ENCODE data around the gene BMP2K. TPM values are rescaled to one million over a fixed set of nuclear protein-coding genes. Genes with fewer than 3 reads are reported as not detected.
"Not testable (repeated sequence)": the region's sequence is repeated elsewhere in the genome, so short reads cannot be mapped to it uniquely, and the experiment has no call there.

BMP2K gene
- total RNA-seq, 1 donor from 2014 or later = 23.5 TPM

GRCh38 chr4:78784236-78784865, 8.2 kb downstream of the BMP2K start:
- H3K9me3 Mint-ChIP-seq = no peaks in the 10 kb centered on the region
- H3K27ac Mint-ChIP-seq = no peak overlapping the region
- intact Hi-C loops (cut with micrococcal nuclease) = no loop called here
- H3K4me1 Mint-ChIP-seq (ENCODE audit: low read depth) = peaks cover 18% of the 10 kb centered on the region
- H3K4me3 Mint-ChIP-seq = no peak overlapping the region
- DNase-seq (ENCODE audit: low spot score) = no peak
- H3K36me3 Mint-ChIP-seq (ENCODE audit: low read depth) = peaks cover 19% of the 10 kb centered on the region
- no peaks in the 10 kb centered on the region for H3K27me3 Mint-ChIP-seq (ENCODE audit: insufficient read depth)

- H3K27ac Mint-ChIP-seq = no peak overlapping the region
- peaks cover 18% of the 10 kb centered on the region for H3K4me1 Mint-ChIP-seq (ENCODE audit: low read depth)
- DNase-seq (ENCODE audit: low spot score) = no peak
- intact Hi-C loops (cut with micrococcal nuclease) = no loop called here
- H3K27me3 Mint-ChIP-seq (ENCODE audit: insufficient read depth) = no peaks in the 10 kb centered on the region
- no peak overlapping the region for H3K4me3 Mint-ChIP-seq
- H3K36me3 Mint-ChIP-seq (ENCODE audit: low read depth) = peaks cover 20% of the 10 kb centered on the region
- no peaks in the 10 kb centered on the region for H3K9me3 Mint-ChIP-seq
Measured at GRCh38 chr4:78787392-78788006, 11.3 kb downstream of the BMP2K start.

GRCh38 chr4:78788007-78788889, 12.1 kb downstream of the BMP2K start:
- H3K27me3 Mint-ChIP-seq (ENCODE audit: insufficient read depth) = no peaks in the 10 kb centered on the region
- H3K36me3 Mint-ChIP-seq (ENCODE audit: low read depth) = peaks cover 20% of the 10 kb centered on the region
- no peak overlapping the region for H3K4me3 Mint-ChIP-seq
- H3K4me1 Mint-ChIP-seq (ENCODE audit: low read depth) = peaks cover 18% of the 10 kb centered on the region
- no peaks in the 10 kb centered on the region for H3K9me3 Mint-ChIP-seq
- H3K27ac Mint-ChIP-seq = no peak overlapping the region
- no peak for DNase-seq (ENCODE audit: low spot score)
- intact Hi-C loops (cut with micrococcal nuclease) = no loop called here

GRCh38 chr4:78795594-78796416, 19.7 kb downstream of the BMP2K start:
- H3K36me3 Mint-ChIP-seq (ENCODE audit: low read depth); H3K9me3 Mint-ChIP-seq; H3K27ac Mint-ChIP-seq; intact Hi-C loops (cut with micrococcal nuclease); H3K4me3 Mint-ChIP-seq; DNase-seq (ENCODE audit: low spot score); H3K27me3 Mint-ChIP-seq (ENCODE audit: insufficient read depth): not testable (repeated sequence)
- H3K4me1 Mint-ChIP-seq (ENCODE audit: low read depth) = peaks cover 12% of the 10 kb centered on the region

- Mint-ChIP-seq H3K4me3 (no peak overlapping the region), H3K27me3 (ENCODE audit: insufficient read depth) (no peaks in the 10 kb centered on the region), H3K4me1 (ENCODE audit: low read depth) (peaks cover 12% of the 10 kb centered on the region), H3K36me3 (ENCODE audit: low read depth) (peaks cover 8% of the 10 kb centered on the region), H3K9me3 (peaks cover 5% of the 10 kb centered on the region), H3K27ac (no peak overlapping the region)
- no peak for DNase-seq (ENCODE audit: low spot score)
- intact Hi-C loops (cut with micrococcal nuclease) = no loop called here
Measured at GRCh38 chr4:78796526-78796925, 20.4 kb downstream of the BMP2K start.

GRCh38 chr4:78797777-78798284, 21.7 kb downstream of the BMP2K start:
- intact Hi-C loops (cut with micrococcal nuclease) = no loop called here
- no peak for DNase-seq (ENCODE audit: low spot score)
- Mint-ChIP-seq H3K4me3 (no peak overlapping the region), H3K27ac (no peak overlapping the region), H3K36me3 (ENCODE audit: low read depth) (peaks cover 8% of the 10 kb centered on the region), H3K27me3 (ENCODE audit: insufficient read depth) (no peaks in the 10 kb centered on the region), H3K4me1 (ENCODE audit: low read depth) (peaks cover 12% of the 10 kb centered on the region), H3K9me3 (peaks cover 5% of the 10 kb centered on the region)

GRCh38 chr4:78799551-78800495, 23.7 kb downstream of the BMP2K start:
- peaks cover 17% of the 10 kb centered on the region for H3K4me1 Mint-ChIP-seq (ENCODE audit: low read depth)
- no peak overlapping the region for H3K27ac Mint-ChIP-seq
- peaks cover 8% of the 10 kb centered on the region for H3K36me3 Mint-ChIP-seq (ENCODE audit: low read depth)
- no peak overlapping the region for H3K4me3 Mint-ChIP-seq
- H3K9me3 Mint-ChIP-seq = peaks cover 11% of the 10 kb centered on the region
- H3K27me3 Mint-ChIP-seq (ENCODE audit: insufficient read depth) = no peaks in the 10 kb centered on the region
- intact Hi-C loops (cut with micrococcal nuclease) = no loop called here
- no peak for DNase-seq (ENCODE audit: low spot score)

GRCh38 chr4:78800965-78801364, 24.8 kb downstream of the BMP2K start:
- H3K4me1 Mint-ChIP-seq (ENCODE audit: low read depth) = peaks cover 17% of the 10 kb centered on the region
- no peak overlapping the region for H3K4me3 Mint-ChIP-seq
- no peak for DNase-seq (ENCODE audit: low spot score)
- H3K27me3 Mint-ChIP-seq (ENCODE audit: insufficient read depth) = no peaks in the 10 kb centered on the region
- intact Hi-C loops (cut with micrococcal nuclease) = no loop called here
- H3K27ac Mint-ChIP-seq = no peak overlapping the region
- peaks cover 6% of the 10 kb centered on the region for H3K9me3 Mint-ChIP-seq
- peaks cover 6% of the 10 kb centered on the region for H3K36me3 Mint-ChIP-seq (ENCODE audit: low read depth)

- Mint-ChIP-seq H3K9me3 (peaks cover 21% of the 10 kb centered on the region), H3K27me3 (ENCODE audit: insufficient read depth) (no peaks in the 10 kb centered on the region), H3K4me3 (no peak overlapping the region), H3K36me3 (ENCODE audit: low read depth) (peaks cover 16% of the 10 kb centered on the region), H3K27ac (no peak overlapping the region), H3K4me1 (ENCODE audit: low read depth) (peaks cover 13% of the 10 kb centered on the region)
- intact Hi-C loops (cut with micrococcal nuclease) = no loop called here
- DNase-seq (ENCODE audit: low spot score) = no peak
Measured at GRCh38 chr4:78803983-78804382, 27.8 kb downstream of the BMP2K start.

- Mint-ChIP-seq H3K36me3 (ENCODE audit: low read depth) (peaks cover 20% of the 10 kb centered on the region), H3K27me3 (ENCODE audit: insufficient read depth) (no peaks in the 10 kb centered on the region), H3K9me3 (peaks cover 21% of the 10 kb centered on the region), H3K4me1 (ENCODE audit: low read depth) (peaks cover 5% of the 10 kb centered on the region), H3K4me3 (no peak overlapping the region), H3K27ac (no peak overlapping the region)
- intact Hi-C loops (cut with micrococcal nuclease) = no loop called here
- DNase-seq (ENCODE audit: low spot score) = no peak
Measured at GRCh38 chr4:78806943-78807460, 30.9 kb downstream of the BMP2K start.

- Mint-ChIP-seq H3K36me3 (ENCODE audit: low read depth) (peaks cover 32% of the 10 kb centered on the region), H3K27me3 (ENCODE audit: insufficient read depth) (no peaks in the 10 kb centered on the region), H3K27ac (no peak overlapping the region), H3K4me1 (ENCODE audit: low read depth) (peaks cover 4% of the 10 kb centered on the region), H3K9me3 (peaks cover 27% of the 10 kb centered on the region), H3K4me3 (no peak overlapping the region)
- intact Hi-C loops (cut with micrococcal nuclease) = no loop called here
- no peak for DNase-seq (ENCODE audit: low spot score)
Measured at GRCh38 chr4:78809295-78809694, 33.1 kb downstream of the BMP2K start.

Measured in activated T-helper 1 cell treated with anti-CD3 and anti-CD28 coated beads, Interleukin-12 subunit alpha, Interleukin-12 subunit beta, Interleukin-2, Interleukin-4 antibody, amounts not matched to agents 30 ng/mL and 10 ng/mL and 1 ng/mL, durations not matched to agents 14 hours and 24 hours and 36 hours (primary cell).